ENCODE data around the gene SLC49A3.
A peak's percentile ranks its signal among the peaks of the same experiment; 100 is the strongest.
"Not testable (repeated sequence)": the region's sequence is repeated elsewhere in the genome, so short reads cannot be mapped to it uniquely, and the experiment has no call there.

The SLC49A3 gene

GRCh38 chr4:710916-711315 lies 22.0 kb upstream of the SLC49A3 start:
- Histone ChIP-seq H3K4me1 (ENCODE audit: control insufficient read depth in 5 of 5, insufficient read depth in 5 of 5, low read length in 5 of 5) (peaks cover 8 to 40% (median 33%) of the 10 kb centered on the region in 5 donors), H3K27ac (ENCODE audit: low read depth, low read length) (no peak overlapping the region), H3K36me3 (ENCODE audit: control insufficient read depth in 5 of 5, insufficient read depth in 5 of 5, low read length in 5 of 5) (peaks cover 0 to 13% (median 8%) of the 10 kb centered on the region in 5 donors)

GRCh38 chr4:710116-710515 lies 21.2 kb upstream of the SLC49A3 start:
- Histone ChIP-seq H3K27me3 (ENCODE audit: control insufficient read depth in 5 of 5, insufficient read depth in 4 of 5, low read length in 5 of 5) (no peaks in the 10 kb centered on the region), H3K9ac (ENCODE audit: low read length in 5 of 5) (no peak overlapping the region), H3K4me1 (ENCODE audit: control insufficient read depth in 5 of 5, insufficient read depth in 5 of 5, low read length in 5 of 5) (peaks cover 6 to 43% (median 35%) of the 10 kb centered on the region in 5 donors), H3K27ac (ENCODE audit: low read depth, low read length) (no peak overlapping the region), H3K4me3 (ENCODE audit: low read depth in 1 of 5, low read length in 5 of 5) (no peak overlapping the region), H3K9me3 (ENCODE audit: control insufficient read depth in 5 of 5, low read length in 5 of 5) (no peaks in the 10 kb centered on the region), H3K36me3 (ENCODE audit: control insufficient read depth in 5 of 5, insufficient read depth in 5 of 5, low read length in 5 of 5) (peaks cover 0 to 13% (median 8%) of the 10 kb centered on the region in 5 donors)

More at GRCh38 chr4:710916-711315, 22.0 kb upstream of the SLC49A3 start:
- no peak overlapping the region for H3K9ac ChIP-seq (ENCODE audit: low read length in 5 of 5)
- no peaks in the 10 kb centered on the region for H3K27me3 ChIP-seq (ENCODE audit: control insufficient read depth in 5 of 5, insufficient read depth in 4 of 5, low read length in 5 of 5)
- H3K9me3 ChIP-seq (ENCODE audit: control insufficient read depth in 5 of 5, low read length in 5 of 5), result no peaks in the 10 kb centered on the region
- no peak overlapping the region for H3K4me3 ChIP-seq (ENCODE audit: low read depth in 1 of 5, low read length in 5 of 5)

- no peak overlapping the region for H3K9ac ChIP-seq (ENCODE audit: low read length in 5 of 5)
- no peaks in the 10 kb centered on the region for H3K27me3 ChIP-seq (ENCODE audit: control insufficient read depth in 5 of 5, insufficient read depth in 4 of 5, low read length in 5 of 5)
- peaks cover 4 to 48% (median 40%) of the 10 kb centered on the region in 5 donors for H3K4me1 ChIP-seq (ENCODE audit: control insufficient read depth in 5 of 5, insufficient read depth in 5 of 5, low read length in 5 of 5)
- no peak overlapping the region for H3K27ac ChIP-seq (ENCODE audit: low read depth, low read length)
- no peaks in the 10 kb centered on the region for H3K9me3 ChIP-seq (ENCODE audit: control insufficient read depth in 5 of 5, low read length in 5 of 5)
- H3K4me3 ChIP-seq (ENCODE audit: low read depth in 1 of 5, low read length in 5 of 5), result no peak overlapping the region
- peaks cover 0 to 10% (median 5%) of the 10 kb centered on the region in 5 donors for H3K36me3 ChIP-seq (ENCODE audit: control insufficient read depth in 5 of 5, insufficient read depth in 5 of 5, low read length in 5 of 5)
Measured at GRCh38 chr4:709348-709747, 20.4 kb upstream of the SLC49A3 start.

GRCh38 chr4:708631-708933 lies 19.6 kb upstream of the SLC49A3 start:
- H3K4me1 ChIP-seq (ENCODE audit: control insufficient read depth in 5 of 5, insufficient read depth in 5 of 5, low read length in 5 of 5), result peaks cover 4 to 51% (median 39%) of the 10 kb centered on the region in 5 donors
- H3K36me3 ChIP-seq (ENCODE audit: control insufficient read depth in 5 of 5, insufficient read depth in 5 of 5, low read length in 5 of 5), result peaks cover 0 to 6% (median 0%) of the 10 kb centered on the region in 5 donors
- no peaks in the 10 kb centered on the region for H3K9me3 ChIP-seq (ENCODE audit: control insufficient read depth in 5 of 5, low read length in 5 of 5)
- H3K4me3 ChIP-seq (ENCODE audit: low read depth in 1 of 5, low read length in 5 of 5), result peak overlapping the region in 2 of 5 donors; percentile 3 to 24
- no peaks in the 10 kb centered on the region for H3K27me3 ChIP-seq (ENCODE audit: control insufficient read depth in 5 of 5, insufficient read depth in 4 of 5, low read length in 5 of 5)
- peak overlapping the region in 3 of 5 donors; percentile 6 to 46 (median 39) for H3K9ac ChIP-seq (ENCODE audit: low read length in 5 of 5)
- no peak overlapping the region for H3K27ac ChIP-seq (ENCODE audit: low read depth, low read length)

- H3K36me3 ChIP-seq (ENCODE audit: control insufficient read depth in 5 of 5, insufficient read depth in 5 of 5, low read length in 5 of 5), result peaks cover 0 to 6% (median 0%) of the 10 kb centered on the region in 5 donors
- H3K27ac ChIP-seq (ENCODE audit: low read depth, low read length), result no peak overlapping the region
- H3K9me3 ChIP-seq (ENCODE audit: control insufficient read depth in 5 of 5, low read length in 5 of 5), result no peaks in the 10 kb centered on the region
- no peaks in the 10 kb centered on the region for H3K27me3 ChIP-seq (ENCODE audit: control insufficient read depth in 5 of 5, insufficient read depth in 4 of 5, low read length in 5 of 5)
- H3K9ac ChIP-seq (ENCODE audit: low read length in 5 of 5), result peak overlapping the region in 3 of 5 donors; percentile 39 to 46 (median 44)
- H3K4me3 ChIP-seq (ENCODE audit: low read depth in 1 of 5, low read length in 5 of 5), result peak overlapping the region in 3 of 5 donors; percentile 3 to 39 (median 24)
- peaks cover 4 to 51% (median 39%) of the 10 kb centered on the region in 5 donors for H3K4me1 ChIP-seq (ENCODE audit: control insufficient read depth in 5 of 5, insufficient read depth in 5 of 5, low read length in 5 of 5)
Measured at GRCh38 chr4:707929-708630, 19.1 kb upstream of the SLC49A3 start.

GRCh38 chr4:706834-707598 lies 18.1 kb upstream of the SLC49A3 start:
- H3K4me3 ChIP-seq (ENCODE audit: low read depth in 1 of 5, low read length in 5 of 5), result peak overlapping the region; percentile 40 to 83 (median 57)
- H3K4me1 ChIP-seq (ENCODE audit: control insufficient read depth in 5 of 5, insufficient read depth in 5 of 5, low read length in 5 of 5), result peaks cover 4 to 51% (median 36%) of the 10 kb centered on the region in 5 donors
- peaks cover 0 to 6% (median 0%) of the 10 kb centered on the region in 5 donors for H3K36me3 ChIP-seq (ENCODE audit: control insufficient read depth in 5 of 5, insufficient read depth in 5 of 5, low read length in 5 of 5)
- H3K9ac ChIP-seq (ENCODE audit: low read length in 5 of 5), result peak overlapping the region; percentile 68 to 100 (median 93)
- no peaks in the 10 kb centered on the region for H3K27me3 ChIP-seq (ENCODE audit: control insufficient read depth in 5 of 5, insufficient read depth in 4 of 5, low read length in 5 of 5)
- H3K27ac ChIP-seq (ENCODE audit: low read depth, low read length), result no peak overlapping the region
- no peaks in the 10 kb centered on the region for H3K9me3 ChIP-seq (ENCODE audit: control insufficient read depth in 5 of 5, low read length in 5 of 5)

- peak overlapping the region; percentile 29 to 83 (median 78) for H3K4me3 ChIP-seq (ENCODE audit: low read depth in 1 of 5, low read length in 5 of 5)
- not testable (repeated sequence) for H3K36me3 ChIP-seq (ENCODE audit: control insufficient read depth in 5 of 5, insufficient read depth in 5 of 5, low read length in 5 of 5); H3K9me3 ChIP-seq (ENCODE audit: control insufficient read depth in 5 of 5, low read length in 5 of 5); H3K27me3 ChIP-seq (ENCODE audit: control insufficient read depth in 5 of 5, insufficient read depth in 4 of 5, low read length in 5 of 5)
- H3K4me1 ChIP-seq (ENCODE audit: control insufficient read depth in 5 of 5, insufficient read depth in 5 of 5, low read length in 5 of 5), result peaks cover 4 to 51% (median 36%) of the 10 kb centered on the region in 5 donors
- H3K27ac ChIP-seq (ENCODE audit: low read depth, low read length), result peak overlapping the region; percentile 57
- peak overlapping the region; percentile 93 to 100 (median 97) for H3K9ac ChIP-seq (ENCODE audit: low read length in 5 of 5)
Measured at GRCh38 chr4:706083-706633, 17.2 kb upstream of the SLC49A3 start.

GRCh38 chr4:705278-706082 lies 16.5 kb upstream of the SLC49A3 start, which contains the start of gene PCGF3:
PCGF3 (plus strand) TSS chr4:705832; CDS start chr4:733681, 27,849 bp downstream.
- Histone ChIP-seq H3K36me3 (ENCODE audit: control insufficient read depth in 5 of 5, insufficient read depth in 5 of 5, low read length in 5 of 5) (peaks cover 0 to 3% (median 0%) of the 10 kb centered on the region in 5 donors), H3K4me1 (ENCODE audit: control insufficient read depth in 5 of 5, insufficient read depth in 5 of 5, low read length in 5 of 5) (peaks cover 4 to 51% (median 36%) of the 10 kb centered on the region in 5 donors), H3K9ac (ENCODE audit: low read length in 5 of 5) (peak within 1 kb of the TSS; percentile 93 to 100 (median 97)), H3K4me3 (ENCODE audit: low read depth in 1 of 5, low read length in 5 of 5) (peak within 1 kb of the TSS; percentile 77 to 83 (median 78)), H3K9me3 (ENCODE audit: control insufficient read depth in 5 of 5, low read length in 5 of 5) (no peaks in the 10 kb centered on the region), H3K27me3 (ENCODE audit: control insufficient read depth in 5 of 5, insufficient read depth in 4 of 5, low read length in 5 of 5) (no peaks in the 10 kb centered on the region), H3K27ac (ENCODE audit: low read depth, low read length) (peak within 1 kb of the TSS; percentile 57)

GRCh38 chr4:704971-705277 lies 16.0 kb upstream of the SLC49A3 start:
- Histone ChIP-seq H3K27me3 (ENCODE audit: control insufficient read depth in 5 of 5, insufficient read depth in 4 of 5, low read length in 5 of 5) (no peaks in the 10 kb centered on the region), H3K9me3 (ENCODE audit: control insufficient read depth in 5 of 5, low read length in 5 of 5) (no peaks in the 10 kb centered on the region), H3K9ac (ENCODE audit: low read length in 5 of 5) (peak overlapping the region in 4 of 5 donors; percentile 68 to 87 (median 82)), H3K36me3 (ENCODE audit: control insufficient read depth in 5 of 5, insufficient read depth in 5 of 5, low read length in 5 of 5) (no peaks in the 10 kb centered on the region), H3K27ac (ENCODE audit: low read depth, low read length) (no peak overlapping the region), H3K4me1 (ENCODE audit: control insufficient read depth in 5 of 5, insufficient read depth in 5 of 5, low read length in 5 of 5) (peaks cover 4 to 47% (median 33%) of the 10 kb centered on the region in 5 donors), H3K4me3 (ENCODE audit: low read depth in 1 of 5, low read length in 5 of 5) (peak overlapping the region; percentile 69 to 83 (median 77))
